Measurements from ENCODE around the gene NKAIN1. TPM values are rescaled to one million over a fixed set of nuclear protein-coding genes. Genes with fewer than 3 reads are reported as not detected.

NKAIN1 gene
- total RNA-seq, 1 experiment from 2014 or later, result 1.7 TPM

GRCh38 chr1:31231802-31232201 lies 7.9 kb downstream of the NKAIN1 start:
- TF ChIP-seq, protein P1, sequence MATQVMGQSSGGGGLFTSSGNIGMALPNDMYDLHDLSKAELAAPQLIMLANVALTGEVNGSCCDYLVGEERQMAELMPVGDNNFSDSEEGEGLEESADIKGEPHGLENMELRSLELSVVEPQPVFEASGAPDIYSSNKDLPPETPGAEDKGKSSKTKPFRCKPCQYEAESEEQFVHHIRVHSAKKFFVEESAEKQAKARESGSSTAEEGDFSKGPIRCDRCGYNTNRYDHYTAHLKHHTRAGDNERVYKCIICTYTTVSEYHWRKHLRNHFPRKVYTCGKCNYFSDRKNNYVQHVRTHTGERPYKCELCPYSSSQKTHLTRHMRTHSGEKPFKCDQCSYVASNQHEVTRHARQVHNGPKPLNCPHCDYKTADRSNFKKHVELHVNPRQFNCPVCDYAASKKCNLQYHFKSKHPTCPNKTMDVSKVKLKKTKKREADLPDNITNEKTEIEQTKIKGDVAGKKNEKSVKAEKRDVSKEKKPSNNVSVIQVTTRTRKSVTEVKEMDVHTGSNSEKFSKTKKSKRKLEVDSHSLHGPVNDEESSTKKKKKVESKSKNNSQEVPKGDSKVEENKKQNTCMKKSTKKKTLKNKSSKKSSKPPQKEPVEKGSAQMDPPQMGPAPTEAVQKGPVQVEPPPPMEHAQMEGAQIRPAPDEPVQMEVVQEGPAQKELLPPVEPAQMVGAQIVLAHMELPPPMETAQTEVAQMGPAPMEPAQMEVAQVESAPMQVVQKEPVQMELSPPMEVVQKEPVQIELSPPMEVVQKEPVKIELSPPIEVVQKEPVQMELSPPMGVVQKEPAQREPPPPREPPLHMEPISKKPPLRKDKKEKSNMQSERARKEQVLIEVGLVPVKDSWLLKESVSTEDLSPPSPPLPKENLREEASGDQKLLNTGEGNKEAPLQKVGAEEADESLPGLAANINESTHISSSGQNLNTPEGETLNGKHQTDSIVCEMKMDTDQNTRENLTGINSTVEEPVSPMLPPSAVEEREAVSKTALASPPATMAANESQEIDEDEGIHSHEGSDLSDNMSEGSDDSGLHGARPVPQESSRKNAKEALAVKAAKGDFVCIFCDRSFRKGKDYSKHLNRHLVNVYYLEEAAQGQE (IDR thresholded peaks at IDR 0.05; ENCODE audit: insufficient read depth in 1 of 2, low read depth in 2 of 2, low read length in 1 of 2), result no peak
- no peak for TF ChIP-seq CTCF (IDR thresholded peaks at IDR 0.05)
- TF ChIP-seq POLR2AphosphoS5 (IDR thresholded peaks at IDR 0.05; ENCODE audit: low read depth, low read length), result no peak
- no peak for TF ChIP-seq TCF7L2 (IDR thresholded peaks at IDR 0.05; ENCODE audit: low read depth, low read length)
- TF ChIP-seq SIN3A (IDR thresholded peaks at IDR 0.05; ENCODE audit: borderline replicate concordance, insufficient read depth, low read depth, low read length), result no peak
- POLR2A ChIA-PET, result interaction anchor here (0.6 kb wide), 2 partner anchors 36 to 276 kb away, joined by 6 read pairs; no protein-coding TSS in a partner anchor
- CTCF ChIA-PET, result interaction anchor here (0.6 kb wide), 1 partner anchor 168 kb away, joined by 5 read pairs; no protein-coding TSS in a partner anchor
- no peaks in the 10 kb centered on the region for H3K4me1 ChIP-seq (ENCODE audit: control insufficient read depth, insufficient read depth, low read length)
- H3K4me3 ChIP-seq (ENCODE audit: low read depth in 2 of 2, low read length in 2 of 2), result no peak overlapping the region
- ATAC-seq (no peak), DNase-seq (ENCODE audit: low read depth, low spot score) (no peak)
- in situ Hi-C loops (cut with HindIII; ENCODE audit: low pct_unique_long_range_greater_than_20kb, low sequenced_read_pairs) (no loop called here), intact Hi-C loops (cut with micrococcal nuclease; ENCODE audit: unreplicated experiment) (loop anchor here (10.0 kb wide), 1 partner anchor 47 kb away; no protein-coding TSS in a partner anchor)
- H3K27ac ChIP-seq (ENCODE audit: low read length), result no peak overlapping the region
- H3K36me3 ChIP-seq (ENCODE audit: control insufficient read depth, insufficient read depth, low read length), result no peaks in the 10 kb centered on the region
- H3K9me3 ChIP-seq (ENCODE audit: control insufficient read depth, insufficient read depth, low read depth, low read length), result no peaks in the 10 kb centered on the region
- no TSS peak for BruUV-seq (replicated peaks)
- no peaks in the 10 kb centered on the region for H3K27me3 ChIP-seq (ENCODE audit: control insufficient read depth, insufficient read depth, low read length)

- Histone ChIP-seq H3K27me3 (ENCODE audit: control insufficient read depth, insufficient read depth, low read length) (no peaks in the 10 kb centered on the region), H3K4me1 (ENCODE audit: control insufficient read depth, insufficient read depth, low read length) (no peaks in the 10 kb centered on the region), H3K9me3 (ENCODE audit: control insufficient read depth, insufficient read depth, low read depth, low read length) (no peaks in the 10 kb centered on the region), H3K36me3 (ENCODE audit: control insufficient read depth, insufficient read depth, low read length) (no peaks in the 10 kb centered on the region), H3K27ac (ENCODE audit: low read length) (no peak overlapping the region), H3K4me3 (ENCODE audit: low read depth in 2 of 2, low read length in 2 of 2) (no peak overlapping the region)
- no peak for TF ChIP-seq POLR2AphosphoS5 (IDR thresholded peaks at IDR 0.05; ENCODE audit: low read depth, low read length)
- no peak for TF ChIP-seq TCF7L2 (IDR thresholded peaks at IDR 0.05; ENCODE audit: low read depth, low read length)
- no peak for TF ChIP-seq SIN3A (IDR thresholded peaks at IDR 0.05; ENCODE audit: borderline replicate concordance, insufficient read depth, low read depth, low read length)
- no peak for TF ChIP-seq CTCF (IDR thresholded peaks at IDR 0.05)
- TF ChIP-seq, protein P1 (IDR thresholded peaks at IDR 0.05; ENCODE audit: insufficient read depth in 1 of 2, low read depth in 2 of 2, low read length in 1 of 2), result no peak
- ATAC-seq, result no peak
- BruUV-seq (replicated peaks), result no TSS peak
- DNase-seq (ENCODE audit: low read depth, low spot score), result no peak
- ChIA-PET POLR2A (no interaction called here), CTCF (interaction anchor here (0.6 kb wide), 1 partner anchor 11 kb away, joined by 3 read pairs; no protein-coding TSS in a partner anchor)
- intact Hi-C loops (cut with micrococcal nuclease; ENCODE audit: unreplicated experiment) (loop anchor here (10.0 kb wide), 1 partner anchor 46 kb away; no protein-coding TSS in a partner anchor), in situ Hi-C loops (cut with HindIII; ENCODE audit: low pct_unique_long_range_greater_than_20kb, low sequenced_read_pairs) (no loop called here)
These were observed 9.3 kb downstream of the NKAIN1 start for GRCh38 chr1:31230378-31230777.
